ENCODE measurements around the gene IL1RAP. TPM values are rescaled to one million over a fixed set of nuclear protein-coding genes. Genes with fewer than 3 reads are reported as not detected.

IL1RAP gene
- total and polyA plus RNA-seq, 2 experiments from 2014 or later, result 17.5 to 32.3 TPM

- Histone ChIP-seq H3K4me3 (no peak overlapping the region), H3K27me3 (replicated peaks; ENCODE audit: insufficient read depth) (no peaks in the 10 kb centered on the region), H2AFZ (no peak overlapping the region), H3K9me3 (ENCODE audit: low read depth) (no peaks in the 10 kb centered on the region), H3K9me2 (ENCODE audit: insufficient read depth) (no peaks in the 10 kb centered on the region), H3K79me2 (ENCODE audit: insufficient read depth) (peaks cover 11% of the 10 kb centered on the region; the same call in 1 of the 2 replicates), H3K9ac (no peak overlapping the region), H4K20me1 (ENCODE audit: insufficient read depth) (no peaks in the 10 kb centered on the region), H3K27ac (no peak overlapping the region), H3F3A (ENCODE audit: insufficient read depth) (peaks cover 25% of the 10 kb centered on the region), H3K36me3 (ENCODE audit: low read depth) (no peaks in the 10 kb centered on the region), H3K4me1 (ENCODE audit: insufficient read depth) (peaks cover 33% of the 10 kb centered on the region), H3K4me2 (ENCODE audit: unreplicated experiment) (no peak overlapping the region)
- peak; percentile 25 for DNase-seq
- WGBS, 2 experiments (ENCODE audit: low coverage in 1 of 2, low lambda C conversion rate in 2 of 2, missing lambda C conversion rate in 2 of 2), result 42 to 46% methylated on average over 3 of the region's 3 CpGs
- in situ Hi-C loops (cut with MboI), result no loop called here
- TF ChIP-seq EZH2phosphoT487 (IDR thresholded peaks at IDR 0.05; ENCODE audit: insufficient read depth, low read depth), result no peak
- TF ChIP-seq EZH2 (IDR thresholded peaks at IDR 0.05; ENCODE audit: insufficient read depth, poor library complexity, severe bottlenecking), result no peak
Observed at GRCh38 chr3:190579514-190580137, 65.7 kb downstream of the IL1RAP start.

GRCh38 chr3:190580417-190580816 is 66.5 kb downstream of the IL1RAP start:
- 93 to 100% methylated on average over 2 of the region's 2 CpGs for WGBS, 2 experiments (ENCODE audit: low coverage in 1 of 2, low lambda C conversion rate in 2 of 2, missing lambda C conversion rate in 2 of 2)
- Histone ChIP-seq H3K9ac (no peak overlapping the region), H3F3A (ENCODE audit: insufficient read depth) (peaks cover 25% of the 10 kb centered on the region), H3K36me3 (ENCODE audit: low read depth) (no peaks in the 10 kb centered on the region), H4K20me1 (ENCODE audit: insufficient read depth) (no peaks in the 10 kb centered on the region), H3K4me2 (ENCODE audit: unreplicated experiment) (peak overlapping the region; percentile 68), H3K79me2 (ENCODE audit: insufficient read depth) (peaks cover 19% of the 10 kb centered on the region; the same call in 1 of the 2 replicates), H3K4me3 (no peak overlapping the region), H3K4me1 (ENCODE audit: insufficient read depth) (peaks cover 40% of the 10 kb centered on the region), H2AFZ (no peak overlapping the region), H3K9me3 (ENCODE audit: low read depth) (no peaks in the 10 kb centered on the region), H3K27me3 (replicated peaks; ENCODE audit: insufficient read depth) (no peaks in the 10 kb centered on the region), H3K9me2 (ENCODE audit: insufficient read depth) (no peaks in the 10 kb centered on the region), H3K27ac (peak overlapping the region; percentile 65)
- DNase-seq, result no peak
- in situ Hi-C loops (cut with MboI), result no loop called here
- TF ChIP-seq EZH2 (IDR thresholded peaks at IDR 0.05; ENCODE audit: insufficient read depth, poor library complexity, severe bottlenecking) (no peak), EZH2phosphoT487 (IDR thresholded peaks at IDR 0.05; ENCODE audit: insufficient read depth, low read depth) (no peak)

GRCh38 chr3:190581041-190581541 is 67.2 kb downstream of the IL1RAP start:
- no peaks in the 10 kb centered on the region for H4K20me1 ChIP-seq (ENCODE audit: insufficient read depth)
- peak overlapping the region; percentile 48 for H3K9ac ChIP-seq
- H3F3A ChIP-seq (ENCODE audit: insufficient read depth), result peaks cover 27% of the 10 kb centered on the region
- peak overlapping the region; percentile 68 for H3K4me2 ChIP-seq (ENCODE audit: unreplicated experiment)
- no peaks in the 10 kb centered on the region for H3K27me3 ChIP-seq (replicated peaks; ENCODE audit: insufficient read depth)
- peaks cover 19% of the 10 kb centered on the region; the same call in 1 of the 2 replicates for H3K79me2 ChIP-seq (ENCODE audit: insufficient read depth)
- in situ Hi-C loops (cut with MboI), result no loop called here
- WGBS, 2 experiments (ENCODE audit: low coverage in 1 of 2, low lambda C conversion rate in 2 of 2, missing lambda C conversion rate in 2 of 2), result 3 to 6% methylated on average over 5 of the region's 5 CpGs
- TF ChIP-seq EZH2phosphoT487 (IDR thresholded peaks at IDR 0.05; ENCODE audit: insufficient read depth, low read depth) (no peak), EZH2 (IDR thresholded peaks at IDR 0.05; ENCODE audit: insufficient read depth, poor library complexity, severe bottlenecking) (no peak)
- peak overlapping the region; percentile 40 for H3K4me3 ChIP-seq
- peak; percentile 45 for DNase-seq
- peak overlapping the region; percentile 65 for H3K27ac ChIP-seq
- H3K36me3 ChIP-seq (ENCODE audit: low read depth), result no peaks in the 10 kb centered on the region
- peaks cover 45% of the 10 kb centered on the region for H3K4me1 ChIP-seq (ENCODE audit: insufficient read depth)
- no peaks in the 10 kb centered on the region for H3K9me2 ChIP-seq (ENCODE audit: insufficient read depth)
- H2AFZ ChIP-seq, result peak overlapping the region; percentile 49
- H3K9me3 ChIP-seq (ENCODE audit: low read depth), result no peaks in the 10 kb centered on the region

- 93 to 98% methylated on average over 2 of the region's 2 CpGs for WGBS, 2 experiments (ENCODE audit: low coverage in 1 of 2, low lambda C conversion rate in 2 of 2, missing lambda C conversion rate in 2 of 2)
- H2AFZ ChIP-seq, result no peak overlapping the region
- H3K36me3 ChIP-seq (ENCODE audit: low read depth), result no peaks in the 10 kb centered on the region
- no peaks in the 10 kb centered on the region for H3K9me3 ChIP-seq (ENCODE audit: low read depth)
- peaks cover 19% of the 10 kb centered on the region; the same call in 1 of the 2 replicates for H3K79me2 ChIP-seq (ENCODE audit: insufficient read depth)
- DNase-seq, result no peak
- H3K4me1 ChIP-seq (ENCODE audit: insufficient read depth), result peaks cover 58% of the 10 kb centered on the region
- H3K27ac ChIP-seq, result no peak overlapping the region
- H3K4me3 ChIP-seq, result no peak overlapping the region
- no peaks in the 10 kb centered on the region for H4K20me1 ChIP-seq (ENCODE audit: insufficient read depth)
- TF ChIP-seq EZH2 (IDR thresholded peaks at IDR 0.05; ENCODE audit: insufficient read depth, poor library complexity, severe bottlenecking), result no peak
- no peak for TF ChIP-seq EZH2phosphoT487 (IDR thresholded peaks at IDR 0.05; ENCODE audit: insufficient read depth, low read depth)
- H3K27me3 ChIP-seq (replicated peaks; ENCODE audit: insufficient read depth), result no peaks in the 10 kb centered on the region
- in situ Hi-C loops (cut with MboI), result no loop called here
- peaks cover 43% of the 10 kb centered on the region for H3F3A ChIP-seq (ENCODE audit: insufficient read depth)
- no peaks in the 10 kb centered on the region for H3K9me2 ChIP-seq (ENCODE audit: insufficient read depth)
- no peak overlapping the region for H3K9ac ChIP-seq
- no peak overlapping the region for H3K4me2 ChIP-seq (ENCODE audit: unreplicated experiment)
Observed at GRCh38 chr3:190582667-190583066, 68.8 kb downstream of the IL1RAP start.

Measured in GM23248 (cell line).